ENCODE measurements around the gene KLF3. TPM values are rescaled to one million over a fixed set of nuclear protein-coding genes. Genes with fewer than 3 reads are reported as not detected.

The KLF3 gene
- total and polyA plus RNA-seq, 9 of the 15 experiments (the other 6 are each of a cell fraction or from before 2014, with no cell fraction given) = 9.9 to 47.2 (median 18.1) TPM

GRCh38 chr4:38687571-38688011 is 23.6 kb downstream of the KLF3 start:
- CTCF ChIA-PET (ENCODE audit: low intra/inter-chr PET ratio) = no interaction called here
- DNase-seq (ENCODE audit: extremely low read depth in 1 of 4, low spot score in 3 of 4) = no peak
- WGBS (ENCODE audit: insufficient coverage, low coverage, missing lambda C conversion rate) = 87% methylated on average over 4 of the region's 4 CpGs

More at GRCh38 chr4:38687571-38688011, 23.6 kb downstream of the KLF3 start:
- FAIRE-seq (peak; percentile 11), ATAC-seq (no peak)
- peaks cover 10% of the 10 kb centered on the region; the same call in 1 of the 2 replicates for H4K20me1 ChIP-seq (replicated peaks; ENCODE audit: control insufficient read depth, insufficient read depth, low read length)
- TF ChIP-seq COPS2 (conservative IDR thresholded peaks at IDR 0.05) = no peak
- TF ChIP-seq E2F3 (CRISPR knock-in tag; IDR thresholded peaks at IDR 0.05) = no peak
- no peak for TF ChIP-seq ZNF551 (CRISPR knock-in tag; IDR thresholded peaks at IDR 0.05)
- TF ChIP-seq PCBP1 (IDR thresholded peaks at IDR 0.05; ENCODE audit: low read depth, low read length, poor library complexity, severe bottlenecking) = no peak
- no peak for TF ChIP-seq ZNF655 (CRISPR knock-in tag; IDR thresholded peaks at IDR 0.05)
- H3K4me3 ChIP-seq = no peak overlapping the region
- POLR2A ChIA-PET = interaction anchor here (1.2 kb wide), 1 partner anchor 11 kb away, joined by 4 read pairs; no protein-coding TSS in a partner anchor
- no peaks in the 10 kb centered on the region for H3K9me3 ChIP-seq (replicated peaks; ENCODE audit: control insufficient read depth, insufficient read depth, low read depth, low read length)
- H3K27ac ChIP-seq (ENCODE audit: extremely low read depth, low read depth, low read length) = no peak overlapping the region; the same call in 2 of the 3 replicates
- H2AFZ ChIP-seq (ENCODE audit: low read depth, low read length) = no peak overlapping the region
- peaks cover 59% of the 10 kb centered on the region for H3K79me2 ChIP-seq (ENCODE audit: control insufficient read depth, insufficient read depth, low read length)
- no peak overlapping the region for H3K4me2 ChIP-seq (ENCODE audit: insufficient read depth, low read length)
- no peak overlapping the region for H3K9ac ChIP-seq (ENCODE audit: insufficient read depth in 1 of 2, low read depth in 2 of 2, low read length in 2 of 2)
- in situ Hi-C loops (cut with MboI) (no loop called here), intact Hi-C loops (cut with micrococcal nuclease) (no loop called here)
- H3K36me3 ChIP-seq (ENCODE audit: control insufficient read depth, insufficient read depth, low read length) = peaks cover 96% of the 10 kb centered on the region
- H3K4me1 ChIP-seq (replicated peaks in 1 of 2; ENCODE audit: control insufficient read depth in 2 of 2, insufficient read depth in 2 of 2, low read length in 2 of 2) = peaks cover 0 to 3% of the 10 kb centered on the region in 2 experiments; a peak in 2 of 5 replicates
- no TSS peak for BruUV-seq (replicated peaks)
- no peaks in the 10 kb centered on the region for H3K27me3 ChIP-seq (ENCODE audit: control insufficient read depth in 2 of 2, insufficient read depth in 2 of 2, low read length in 2 of 2)
- peaks cover 4% of the 10 kb centered on the region for H3K9me1 ChIP-seq (ENCODE audit: control insufficient read depth, insufficient read depth, low read length)

All from K562 (cell line).